Stimulated activated CD4-positive, alpha-beta T cell treated with anti-CD3 and anti-CD28 coated beads, TNF-alpha, amount 100 ng/mL, for 48 hours (primary cell): Measurements from ENCODE around the gene LRRC4.
A peak's percentile ranks its signal among the peaks of the same experiment; 100 is the strongest.

Source experiments
- DNase-seq, 3 donors: peaks; one replicate each; pipeline ENCODE4 v3.0.0-alpha.2; 2020; ENCODE audit warnings: low read depth in 3 of 3

The LRRC4 gene, protein sequence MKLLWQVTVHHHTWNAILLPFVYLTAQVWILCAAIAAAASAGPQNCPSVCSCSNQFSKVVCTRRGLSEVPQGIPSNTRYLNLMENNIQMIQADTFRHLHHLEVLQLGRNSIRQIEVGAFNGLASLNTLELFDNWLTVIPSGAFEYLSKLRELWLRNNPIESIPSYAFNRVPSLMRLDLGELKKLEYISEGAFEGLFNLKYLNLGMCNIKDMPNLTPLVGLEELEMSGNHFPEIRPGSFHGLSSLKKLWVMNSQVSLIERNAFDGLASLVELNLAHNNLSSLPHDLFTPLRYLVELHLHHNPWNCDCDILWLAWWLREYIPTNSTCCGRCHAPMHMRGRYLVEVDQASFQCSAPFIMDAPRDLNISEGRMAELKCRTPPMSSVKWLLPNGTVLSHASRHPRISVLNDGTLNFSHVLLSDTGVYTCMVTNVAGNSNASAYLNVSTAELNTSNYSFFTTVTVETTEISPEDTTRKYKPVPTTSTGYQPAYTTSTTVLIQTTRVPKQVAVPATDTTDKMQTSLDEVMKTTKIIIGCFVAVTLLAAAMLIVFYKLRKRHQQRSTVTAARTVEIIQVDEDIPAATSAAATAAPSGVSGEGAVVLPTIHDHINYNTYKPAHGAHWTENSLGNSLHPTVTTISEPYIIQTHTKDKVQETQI

DNA sequence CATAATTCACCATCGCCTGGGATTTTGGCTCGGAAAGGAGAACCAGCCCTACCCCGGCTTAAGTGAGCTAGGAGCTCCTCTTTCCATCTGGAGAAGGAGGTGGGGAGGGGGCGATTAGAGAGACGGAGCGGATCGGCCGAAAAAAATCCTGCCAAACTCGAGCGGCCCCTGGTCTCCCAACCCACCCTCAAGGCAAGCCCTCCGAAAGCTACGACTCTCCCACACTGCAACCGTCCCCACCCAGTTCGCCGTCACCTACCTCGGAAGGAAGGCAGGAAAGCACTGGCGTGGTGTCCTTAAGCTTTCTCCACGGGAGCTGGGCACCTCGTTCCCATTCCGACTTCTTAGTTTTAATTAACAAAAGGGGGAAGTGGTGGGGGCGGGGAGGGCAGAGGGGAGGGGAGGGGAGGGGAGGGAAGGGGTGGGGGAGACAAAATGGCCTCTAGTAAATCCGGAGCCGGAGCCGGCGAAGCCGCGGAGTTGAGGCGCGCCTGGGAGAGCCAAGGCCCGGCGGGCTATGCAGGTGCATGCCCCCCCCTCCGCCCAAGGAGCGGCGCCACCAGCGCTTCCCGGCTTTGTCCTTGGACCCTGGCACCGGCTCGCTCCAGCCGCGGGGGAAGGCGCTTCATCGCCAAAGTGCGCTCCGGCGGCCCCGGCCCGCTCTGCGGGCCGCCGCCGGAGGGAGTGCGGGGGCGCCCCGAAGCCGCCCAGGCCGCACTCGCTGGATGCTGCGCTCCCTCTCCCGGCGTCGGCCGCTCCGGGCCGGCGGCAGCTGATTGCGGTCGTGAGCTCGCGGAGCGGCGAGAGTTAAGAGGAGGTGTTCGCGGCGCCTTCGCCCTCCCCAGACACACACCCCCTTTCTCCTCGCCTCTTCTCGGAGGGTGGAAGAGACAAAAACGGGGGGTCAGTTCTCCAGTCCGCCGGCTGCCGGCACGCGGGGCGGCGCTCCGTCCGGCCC, at the start of gene LRRC4:
Gene LRRC4 (minus strand): TSS at position 784 of the 958 bp plus-strand sequence. CDS start 797 bp downstream, outside the sequence.
- DNase-seq = peak in 1 of 3 donors; percentile 28

- DNase-seq = no peak
Measured at GRCh38 chr7:128080169-128080568, 48.9 kb upstream of the LRRC4 start.

- DNase-seq = no peak
Measured at GRCh38 chr7:128078309-128078708, 47.1 kb upstream of the LRRC4 start.

DNA sequence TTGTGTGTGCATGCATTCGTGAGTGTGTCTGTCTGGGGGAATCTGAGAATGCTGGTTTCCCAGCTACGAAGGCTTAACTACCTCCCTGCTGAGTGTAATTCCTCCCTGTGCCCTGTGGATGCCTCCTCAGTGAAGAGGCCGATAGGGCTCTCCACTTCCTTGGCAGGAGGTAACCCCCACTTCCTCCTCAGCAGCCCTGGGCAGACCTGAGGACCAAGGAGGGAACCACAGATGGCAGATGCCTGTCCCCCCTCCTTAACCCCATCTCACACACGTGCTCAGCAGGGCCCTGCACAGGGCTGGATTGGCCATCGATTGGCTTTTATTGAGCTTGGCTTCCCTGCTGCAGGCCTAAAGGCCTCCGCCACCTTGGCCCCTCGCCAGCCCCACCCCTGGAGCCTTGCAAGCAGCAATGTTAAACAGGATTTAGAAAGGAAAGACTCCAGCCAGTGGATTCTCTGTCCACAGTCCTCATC, 45.6 kb upstream of the LRRC4 start:
- DNase-seq = no peak

GRCh38 chr7:128076196-128076795, 45.1 kb upstream of the LRRC4 start:
- no peak for DNase-seq

DNA sequence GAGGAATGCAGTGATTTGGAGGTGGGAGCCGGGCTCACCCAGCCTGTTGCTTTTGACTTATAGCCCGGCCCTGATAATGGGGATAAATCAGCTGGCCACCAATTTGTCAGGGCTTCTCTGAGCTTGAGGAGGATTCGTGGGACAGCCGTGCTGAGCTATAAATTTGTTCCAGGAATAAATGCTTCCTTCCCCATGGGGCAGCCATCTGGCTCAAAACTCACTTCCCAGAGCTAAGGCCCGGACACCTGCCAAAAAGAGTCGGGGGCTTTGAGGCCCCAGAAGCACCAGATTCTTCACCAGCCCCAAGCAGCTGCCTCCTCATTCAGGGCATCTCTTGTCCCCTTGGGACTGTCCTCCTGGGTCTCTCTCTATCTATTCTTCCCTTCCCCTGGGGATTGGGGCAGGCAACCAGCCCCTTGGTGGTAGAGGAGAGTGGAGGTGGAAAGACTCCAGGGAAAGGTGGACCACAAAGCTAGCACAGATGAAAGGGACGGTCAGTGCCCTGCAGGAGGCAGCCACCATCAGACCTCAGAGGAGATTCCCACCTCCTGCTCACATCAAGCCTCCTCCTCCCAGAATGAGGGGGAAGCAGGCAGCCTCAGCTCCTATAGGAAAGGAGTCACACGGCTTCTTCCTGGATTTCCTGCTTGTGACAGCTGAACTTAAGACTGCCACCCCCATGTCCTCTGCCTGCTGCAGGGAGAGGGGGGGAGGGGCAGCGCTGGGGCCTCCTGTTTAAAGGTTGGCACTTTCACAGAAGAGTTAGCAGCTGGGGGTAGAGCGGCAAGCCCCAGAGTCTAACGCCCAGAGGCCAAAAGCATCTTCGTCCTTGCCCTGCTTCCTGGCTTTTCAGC, 44.2 kb upstream of the LRRC4 start:
- DNase-seq = no peak

DNA sequence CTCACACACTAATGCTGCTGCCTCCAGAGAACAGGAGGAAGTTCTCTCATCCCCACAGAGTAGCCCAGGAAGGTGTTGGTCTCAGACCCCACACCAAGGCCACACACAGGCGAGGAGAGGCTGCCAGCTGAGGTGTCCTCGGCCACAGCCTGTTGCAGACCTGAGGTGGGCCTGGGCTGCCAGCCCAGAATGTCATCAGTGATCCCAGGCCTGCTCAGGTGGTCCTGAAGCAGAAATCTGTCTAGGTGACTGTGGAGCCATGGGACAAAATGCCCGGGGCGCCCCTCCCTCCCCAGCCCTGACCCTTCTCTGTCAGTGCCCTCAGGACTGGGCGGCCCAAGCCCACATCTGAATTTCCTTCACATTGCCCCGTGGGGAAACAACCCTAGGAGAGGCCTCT, 43.5 kb upstream of the LRRC4 start:
- no peak for DNase-seq

- DNase-seq = no peak
Measured at GRCh38 chr7:128074336-128074735, 43.1 kb upstream of the LRRC4 start.

DNA sequence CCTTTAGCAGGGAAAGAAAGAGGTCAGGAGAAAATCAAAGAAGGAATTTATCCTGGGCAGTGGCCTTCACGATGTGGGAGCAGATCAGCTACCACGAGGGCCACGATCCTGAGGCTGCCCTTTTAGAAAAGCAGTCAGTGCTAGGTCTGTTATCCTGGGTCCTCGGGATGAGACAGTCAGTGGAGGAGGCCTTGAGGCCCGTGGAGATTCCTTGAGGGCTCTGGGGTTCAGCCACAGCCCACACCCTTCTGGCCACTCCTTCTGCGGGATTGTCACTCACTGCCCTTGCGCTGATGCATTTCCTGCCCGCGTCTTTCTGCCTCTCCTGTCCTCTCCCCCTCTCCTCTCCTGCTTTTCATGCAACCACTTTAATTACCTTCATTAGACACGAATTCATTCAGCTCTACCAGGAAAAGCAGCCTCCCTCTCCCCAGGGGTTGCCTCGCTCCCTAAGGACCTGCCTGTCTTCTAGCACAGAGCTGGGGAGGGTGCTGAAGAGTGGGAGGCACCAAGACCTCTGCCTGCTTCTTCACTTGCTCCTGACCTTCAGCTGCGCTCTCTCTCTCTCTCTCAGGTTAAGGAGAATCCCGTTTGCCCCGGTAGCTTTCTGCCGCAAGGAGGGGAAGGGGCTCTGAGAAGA, 42.6 kb upstream of the LRRC4 start:
- DNase-seq = no peak

DNA sequence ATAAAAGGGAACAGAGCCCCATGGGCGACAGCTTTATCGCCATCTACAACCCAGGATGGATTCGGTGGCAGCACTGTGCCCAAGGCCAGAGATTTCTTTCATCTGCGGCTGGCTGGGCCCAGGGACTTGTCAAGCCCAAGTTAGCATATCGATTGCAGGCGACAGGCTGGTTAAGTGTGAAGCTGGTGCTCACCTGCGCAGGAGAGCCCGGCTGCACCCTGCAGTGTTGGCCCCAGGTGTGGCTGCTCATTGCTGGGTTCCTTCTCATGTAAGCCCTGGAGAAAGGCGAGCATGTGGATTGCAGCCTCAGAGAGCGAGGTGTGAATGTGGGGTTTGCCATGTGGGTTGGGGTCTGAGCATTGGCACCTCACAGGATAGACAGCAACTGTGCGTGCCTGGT, 40.6 kb upstream of the LRRC4 start:
- no peak for DNase-seq

- DNase-seq = no peak
Measured at GRCh38 chr7:128071376-128071775, 40.1 kb upstream of the LRRC4 start.

- DNase-seq = no peak
Measured at GRCh38 chr7:128069373-128070364, 38.4 kb upstream of the LRRC4 start.

GRCh38 chr7:128068785-128069184, 37.5 kb upstream of the LRRC4 start:
- DNase-seq = no peak

DNA sequence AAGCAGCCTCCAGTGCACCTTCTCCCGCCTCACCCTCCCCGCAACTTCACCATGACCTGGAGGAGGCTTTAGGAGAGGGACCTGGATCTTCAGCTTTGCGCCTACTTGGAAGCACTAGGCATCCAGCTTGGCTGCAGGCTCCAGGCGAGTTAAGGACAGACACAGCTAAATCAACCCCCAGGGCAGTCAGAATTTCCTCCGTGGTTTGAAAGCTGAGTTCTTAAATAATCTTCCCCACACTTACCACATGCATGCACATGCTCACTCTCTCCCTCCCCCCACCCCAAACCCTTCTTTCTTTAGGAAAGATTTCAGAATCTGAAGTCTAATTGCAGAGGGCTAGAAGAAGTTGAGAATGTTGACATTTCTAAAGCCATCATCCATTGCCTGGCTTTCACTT, 36.7 kb upstream of the LRRC4 start:
- DNase-seq = no peak

DNA sequence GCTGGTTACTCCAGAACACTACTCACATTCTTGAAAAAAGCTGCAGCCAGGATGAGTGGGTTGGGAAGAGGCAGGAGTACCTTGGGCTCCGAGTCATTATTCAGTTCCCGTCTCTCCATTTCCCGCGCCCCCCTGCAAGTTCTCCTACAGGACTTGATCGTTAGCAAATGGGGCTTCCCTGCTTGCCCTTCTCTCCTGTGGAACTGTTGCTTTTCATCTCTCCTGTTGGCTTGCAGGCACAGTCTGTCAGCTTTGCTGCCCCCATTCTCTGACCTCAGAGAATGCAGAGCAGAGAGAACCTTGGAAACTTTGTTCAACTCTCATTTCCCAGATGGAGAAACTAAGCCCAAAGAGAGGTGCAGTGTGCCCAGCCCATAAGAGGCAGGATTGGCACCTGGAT, 35.6 kb upstream of the LRRC4 start:
- no peak for DNase-seq

DNA sequence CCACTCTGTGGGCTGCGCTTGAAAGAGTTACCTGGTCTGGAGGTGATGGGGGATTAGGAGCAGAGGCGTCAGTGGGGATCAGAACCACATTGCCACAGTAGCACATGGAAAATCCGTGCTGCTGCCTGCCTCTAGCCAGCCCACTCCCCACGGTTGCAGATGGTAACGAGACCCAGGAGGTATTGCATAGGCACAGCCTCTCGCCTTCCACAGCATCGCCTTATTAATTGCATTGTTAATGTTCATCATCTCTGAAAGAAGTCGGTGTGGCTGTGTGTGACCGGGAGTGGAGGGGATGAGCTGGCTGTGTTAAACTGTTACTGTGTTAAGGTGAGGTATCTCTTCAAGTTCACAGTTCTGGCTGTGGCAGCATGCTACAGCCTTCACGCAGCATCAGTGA, 35.2 kb upstream of the LRRC4 start:
- no peak for DNase-seq

DNA sequence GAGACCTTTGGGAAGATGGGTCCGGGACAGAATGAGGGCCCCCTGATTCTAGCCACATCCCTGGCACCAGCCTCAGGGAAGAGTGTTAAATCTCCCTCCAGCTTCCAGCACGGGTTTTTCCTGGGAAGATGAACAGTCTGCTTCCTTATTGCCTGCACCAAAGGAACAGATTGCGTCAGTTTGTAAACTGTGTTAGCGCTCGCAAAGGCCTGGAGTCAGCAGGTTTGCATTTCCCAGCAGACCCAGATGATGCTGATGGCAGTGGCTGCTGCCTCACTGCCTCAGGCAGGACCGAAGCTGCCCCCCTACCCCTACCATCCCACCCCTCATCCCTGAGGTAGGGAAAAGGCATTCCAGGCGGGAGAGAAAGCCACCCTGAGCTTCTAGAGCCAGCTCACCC, 34.6 kb upstream of the LRRC4 start:
- no peak for DNase-seq

DNA sequence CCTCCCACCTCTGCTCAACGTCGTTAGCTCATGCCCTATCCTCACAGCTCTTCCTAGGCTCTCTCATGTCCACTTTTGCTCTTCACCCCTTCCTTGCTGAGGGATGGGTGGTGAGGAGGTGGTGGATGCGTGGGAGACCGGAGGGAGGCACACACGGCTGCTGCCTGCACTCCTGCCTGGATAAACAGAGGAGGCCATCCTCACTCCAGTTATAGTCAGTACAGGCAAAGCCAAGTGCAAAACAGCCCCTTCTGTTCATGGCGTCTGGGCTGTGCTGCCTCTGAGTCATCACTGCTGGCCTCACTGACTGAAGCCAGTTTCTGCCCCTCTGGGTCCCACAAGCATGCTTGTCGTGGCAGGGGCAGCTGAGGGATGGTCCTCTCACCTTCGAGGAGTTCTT, 31.9 kb upstream of the LRRC4 start:
- DNase-seq = no peak

DNA sequence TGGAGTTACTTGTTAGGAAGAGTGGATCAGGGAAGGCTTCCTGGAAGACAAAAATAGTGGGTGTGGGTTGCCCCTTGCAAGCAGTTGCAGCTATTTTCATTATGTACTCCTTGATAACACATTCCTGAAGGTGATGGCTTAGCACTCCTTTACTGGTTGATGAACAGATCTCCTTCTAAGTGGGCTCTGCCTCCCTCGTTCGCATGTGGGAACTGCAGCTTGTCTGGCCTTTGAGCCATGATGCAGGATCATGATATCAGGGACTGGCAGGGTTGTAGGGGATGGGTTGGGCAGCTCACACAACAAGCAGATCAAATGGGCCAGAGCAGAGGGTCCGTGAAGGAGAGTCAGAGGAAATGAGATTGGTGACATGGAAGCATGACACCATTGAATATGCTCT, 28.8 kb upstream of the LRRC4 start:
- no peak for DNase-seq
